ENCODE data around the gene AKAP6.

AKAP6 gene

GRCh38 chr14:32620724-32621123 lies 291.6 kb downstream of the AKAP6 start:
- DNase-seq (ENCODE audit: low read depth), result no peak

- DNase-seq (ENCODE audit: low read depth), result no peak
These were observed 292.5 kb downstream of the AKAP6 start for GRCh38 chr14:32621585-32621984.

- DNase-seq (ENCODE audit: low read depth), result no peak
These were observed 293.6 kb downstream of the AKAP6 start for GRCh38 chr14:32622742-32623141.

- no peak for DNase-seq (ENCODE audit: low read depth)
These were observed 294.4 kb downstream of the AKAP6 start for GRCh38 chr14:32623300-32624093.

DNA sequence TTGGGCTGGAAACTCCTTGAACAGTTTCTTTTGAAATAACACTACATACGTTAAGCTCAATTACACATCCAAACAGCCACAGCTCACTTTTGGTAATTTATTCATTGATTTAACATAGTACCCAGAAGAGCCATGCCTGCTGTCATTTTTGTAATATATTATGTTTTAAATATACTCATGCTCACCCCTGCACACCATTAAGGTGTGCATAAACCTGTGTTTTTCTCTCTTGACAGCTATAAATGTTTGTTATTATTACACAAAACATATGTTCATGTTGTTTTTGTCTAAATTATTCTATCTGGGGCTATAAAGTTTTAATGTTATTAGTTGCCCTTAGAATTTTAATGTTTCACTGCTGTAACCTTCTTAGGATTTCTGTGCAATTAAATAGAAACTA lies 296.1 kb downstream of the AKAP6 start:
- DNase-seq (ENCODE audit: low read depth), result no peak

GRCh38 chr14:32627545-32628298 lies 298.6 kb downstream of the AKAP6 start:
- DNase-seq (ENCODE audit: low read depth), result no peak

GRCh38 chr14:32629236-32629635 lies 300.1 kb downstream of the AKAP6 start:
- no peak for DNase-seq (ENCODE audit: low read depth)

DNA sequence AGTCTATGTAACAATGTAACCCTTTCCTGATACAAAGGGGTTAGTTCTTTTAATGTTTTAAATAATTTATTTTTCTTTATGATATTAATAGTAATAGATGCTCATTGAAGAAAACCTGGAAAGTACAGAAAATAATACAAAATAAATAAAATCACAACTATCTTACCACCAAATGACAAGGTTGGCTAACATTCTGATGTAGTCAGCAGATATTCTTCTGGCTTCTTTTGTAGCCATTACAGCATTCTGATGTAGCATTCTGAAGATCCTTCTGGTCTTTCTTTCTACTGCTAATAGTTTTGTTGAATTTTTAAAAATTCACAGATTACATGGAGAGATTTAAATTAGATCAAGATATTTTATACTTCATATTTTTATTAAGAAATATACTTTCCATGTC lies 301.6 kb downstream of the AKAP6 start:
- DNase-seq (ENCODE audit: low read depth), result no peak

GRCh38 chr14:32633224-32633859 lies 304.2 kb downstream of the AKAP6 start:
- DNase-seq (ENCODE audit: low read depth), result no peak

GRCh38 chr14:32633930-32634329 lies 304.8 kb downstream of the AKAP6 start:
- no peak for DNase-seq (ENCODE audit: low read depth)

GRCh38 chr14:32635061-32635719 lies 306.1 kb downstream of the AKAP6 start:
- no peak for DNase-seq (ENCODE audit: low read depth)

GRCh38 chr14:32637582-32637981 lies 308.5 kb downstream of the AKAP6 start:
- DNase-seq (ENCODE audit: low read depth), result no peak

DNA sequence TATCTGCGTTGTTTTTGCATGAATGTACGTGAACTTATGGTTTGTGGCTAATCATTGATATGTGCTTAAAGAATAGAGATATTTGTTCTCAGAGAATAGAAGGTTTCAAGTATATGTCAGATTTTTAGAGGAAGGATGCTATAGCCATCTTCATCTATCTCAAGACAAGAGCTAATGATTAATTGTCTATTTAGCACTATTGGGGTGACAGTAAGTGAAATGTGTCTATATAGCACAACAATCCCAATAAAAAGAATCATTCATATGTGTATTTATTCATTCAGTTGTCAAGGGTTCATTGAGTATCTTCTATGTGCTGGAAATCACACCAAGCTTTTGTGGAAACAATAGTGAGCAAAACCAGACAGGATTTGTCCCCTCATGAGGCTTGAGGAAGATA lies 310.1 kb downstream of the AKAP6 start:
- no peak for DNase-seq (ENCODE audit: low read depth)

DNA sequence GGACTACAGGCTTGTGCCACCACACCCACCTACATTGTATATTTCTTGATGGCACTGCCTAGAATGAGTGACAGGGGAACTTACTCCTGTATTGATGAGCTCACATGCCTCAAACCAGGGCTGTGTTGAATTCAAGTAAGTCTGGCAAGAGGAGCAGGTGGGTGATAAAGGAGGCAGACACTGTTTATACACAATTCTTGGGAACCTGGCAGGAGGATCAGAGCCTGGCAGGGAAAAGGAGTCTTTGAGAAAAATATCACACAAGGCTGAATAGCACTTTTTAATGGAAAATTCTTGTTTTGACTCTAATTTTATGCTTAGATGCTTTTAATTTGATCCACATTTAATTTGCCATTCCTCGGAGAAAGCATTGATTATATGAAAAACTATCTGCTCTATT lies 316.5 kb downstream of the AKAP6 start:
- no peak for DNase-seq (ENCODE audit: low read depth)

GRCh38 chr14:32648434-32648833 lies 319.3 kb downstream of the AKAP6 start:
- no peak for DNase-seq (ENCODE audit: low read depth)

DNA sequence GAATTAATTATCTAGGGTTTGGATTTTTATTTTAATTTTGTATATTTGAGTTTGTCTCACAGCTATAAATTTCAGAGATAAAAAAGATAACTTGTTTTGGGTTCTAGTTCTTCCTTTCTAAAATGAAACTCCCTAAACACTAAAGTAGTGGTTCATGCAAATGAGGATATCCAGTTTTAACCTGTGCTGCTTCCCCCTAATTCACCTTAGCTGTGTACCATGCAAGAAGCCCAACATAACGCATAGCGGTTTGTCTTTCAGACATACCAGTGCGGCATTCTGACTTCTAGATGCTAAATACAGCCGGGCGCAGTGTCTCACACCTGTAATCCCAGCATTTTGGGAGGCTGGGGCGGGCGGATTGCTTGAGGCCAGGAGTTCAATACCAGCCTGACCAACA lies 320.9 kb downstream of the AKAP6 start:
- DNase-seq (ENCODE audit: low read depth), result no peak

GRCh38 chr14:32650665-32651064 lies 321.6 kb downstream of the AKAP6 start:
- no peak for DNase-seq (ENCODE audit: low read depth)

GRCh38 chr14:32654106-32654505 lies 325.0 kb downstream of the AKAP6 start:
- no peak for DNase-seq (ENCODE audit: low read depth)

GRCh38 chr14:32656601-32657000 lies 327.5 kb downstream of the AKAP6 start:
- no peak for DNase-seq (ENCODE audit: low read depth)

- DNase-seq (ENCODE audit: low read depth), result no peak
These were observed 328.0 kb downstream of the AKAP6 start for GRCh38 chr14:32657081-32657480.

DNA sequence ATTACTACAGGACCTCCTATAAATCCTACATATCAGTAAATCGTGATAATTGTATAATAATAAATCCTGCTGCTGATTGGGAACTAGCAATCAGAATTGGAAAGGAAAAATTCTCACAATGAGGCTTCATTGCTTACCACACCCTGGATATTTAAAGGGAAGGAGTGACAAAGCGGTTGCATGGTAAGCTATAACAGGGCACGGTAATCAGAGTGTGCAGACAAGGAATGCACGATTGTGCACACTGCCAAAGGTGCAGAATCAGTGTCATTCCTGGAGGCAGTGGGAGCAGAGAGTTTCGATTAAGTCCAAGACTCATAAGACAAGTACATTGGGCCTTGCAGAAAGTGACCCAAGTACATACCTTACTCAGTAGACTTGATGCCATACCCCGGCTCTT lies 332.1 kb downstream of the AKAP6 start:
- DNase-seq (ENCODE audit: low read depth), result no peak

DNA sequence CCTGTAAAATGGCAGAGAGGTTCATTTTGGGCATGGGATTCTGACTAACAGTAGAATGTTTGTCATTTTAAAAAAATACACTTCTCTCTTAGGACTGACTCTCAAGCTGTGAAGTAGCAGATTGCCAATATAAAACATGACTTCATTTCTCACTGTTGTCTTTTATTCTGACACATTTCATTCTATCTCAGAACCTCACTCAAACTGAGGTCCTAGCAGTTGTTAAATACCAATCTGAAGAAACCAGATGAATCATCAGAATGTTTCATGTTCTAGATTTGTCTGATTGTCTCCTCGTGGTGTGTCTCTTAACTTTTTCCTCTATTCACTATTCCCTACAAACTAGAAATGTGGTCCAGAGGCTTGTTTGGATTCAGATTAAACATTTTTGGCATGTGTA lies 333.1 kb downstream of the AKAP6 start:
- DNase-seq (ENCODE audit: low read depth), result no peak

GRCh38 chr14:32666308-32666707 lies 337.2 kb downstream of the AKAP6 start:
- DNase-seq (ENCODE audit: low read depth), result no peak

All from stimulated activated CD4-positive, alpha-beta T cell treated with anti-CD3 and anti-CD28 coated beads, Interleukin-2, amount 100 ng/mL, for 4 hours (primary cell).